Stimulated activated CD4-positive, alpha-beta T cell treated with anti-CD3 and anti-CD28 coated beads, Interleukin-15, amount 100 ng/mL, for 1 hour (primary cell): Measurements from ENCODE around the gene PFDN4.

ENCODE experiments used
- DNase-seq, 2 donors: peaks; one replicate each; pipeline ENCODE4 v3.0.0-alpha.2; 2020; ENCODE audit warnings: low read depth in 1 of 2, low spot score in 1 of 2

Gene PFDN4

DNA sequence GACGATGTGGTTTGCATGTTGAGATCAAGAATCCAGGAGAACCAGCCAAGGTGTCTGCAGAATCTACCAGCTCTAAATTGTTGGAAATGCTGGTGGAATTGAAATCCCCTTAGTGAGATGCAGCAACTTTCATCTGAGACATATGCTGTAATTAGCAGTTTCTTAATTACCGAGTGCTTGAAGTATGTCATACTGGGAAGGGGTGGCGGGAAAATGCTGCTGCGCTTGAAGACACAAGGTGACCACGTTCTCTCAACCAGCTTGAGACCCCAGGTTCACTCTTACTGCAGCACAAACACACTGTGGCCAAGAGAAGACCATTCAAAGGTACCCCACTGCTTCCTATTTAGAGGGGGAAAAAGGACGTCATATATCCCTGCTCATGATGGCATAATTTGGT is 59.0 kb downstream of the PFDN4 start:
- no peak for DNase-seq

DNA sequence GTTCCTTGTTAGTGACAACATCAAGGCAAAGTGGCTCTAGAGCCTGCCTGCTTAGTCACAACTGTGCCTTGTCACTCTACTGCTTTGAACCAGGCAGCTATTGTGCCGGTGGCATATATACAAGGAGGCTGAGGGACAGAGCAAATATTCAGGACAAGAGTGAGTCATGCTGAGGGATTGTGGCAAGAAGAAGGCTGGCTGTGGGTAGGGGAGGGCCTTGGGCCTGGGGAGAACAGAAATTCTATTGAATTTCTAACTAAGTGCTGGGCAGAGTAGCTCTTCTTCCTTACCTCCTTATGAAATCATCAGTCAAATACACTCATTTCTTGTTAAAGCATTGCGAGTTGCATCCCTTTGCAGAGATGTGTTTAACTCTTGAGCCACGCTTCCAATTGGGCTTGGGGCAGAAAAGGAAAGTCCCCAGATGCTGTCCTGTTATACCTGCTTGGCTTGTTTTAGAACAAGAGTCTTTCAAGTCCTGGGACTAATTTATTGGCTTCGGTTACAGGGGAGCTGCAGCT is 59.7 kb downstream of the PFDN4 start:
- DNase-seq, result no peak

DNA sequence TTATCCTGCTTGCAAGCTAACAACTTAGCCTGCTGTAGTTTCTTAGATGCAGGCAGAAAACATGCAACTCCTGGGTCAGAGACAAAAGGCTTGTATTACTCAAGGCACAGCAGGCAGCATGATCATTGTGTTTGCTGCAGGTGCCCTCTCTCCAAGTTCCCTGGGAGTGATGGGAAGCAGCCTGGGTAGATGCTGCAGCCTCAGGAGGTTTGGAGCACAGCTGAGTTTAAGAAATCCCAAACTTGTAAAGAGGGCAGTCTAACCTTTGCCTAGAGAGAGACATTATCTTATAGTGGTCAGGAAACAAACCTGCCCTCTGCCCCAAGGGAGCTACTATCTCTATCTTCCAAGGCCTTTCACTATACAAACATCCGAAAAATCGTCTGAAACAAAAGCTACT is 61.1 kb downstream of the PFDN4 start:
- DNase-seq, result no peak
